ENCODE results near the gene HERC3.

GRCh38 chr4:88728146-88728545 is 135.9 kb downstream of the HERC3 start:
- TF ChIP-seq ZNF8 (CRISPR knock-in tag; IDR thresholded peaks at IDR 0.05) = no peak
- no peak for TF ChIP-seq TOX (CRISPR knock-in tag; IDR thresholded peaks at IDR 0.05; ENCODE audit: borderline replicate concordance)
- no peak for TF ChIP-seq PATZ1 (CRISPR knock-in tag; IDR thresholded peaks at IDR 0.05; ENCODE audit: borderline replicate concordance)
- TF ChIP-seq RARB (CRISPR knock-in tag; IDR thresholded peaks at IDR 0.05) = no peak
- TF ChIP-seq CSRNP3 (CRISPR knock-in tag; IDR thresholded peaks at IDR 0.05) = no peak
- TF ChIP-seq BACH2 (CRISPR knock-in tag; IDR thresholded peaks at IDR 0.05; ENCODE audit: borderline replicate concordance) = no peak
- no peak for TF ChIP-seq ARNTL (CRISPR knock-in tag; IDR thresholded peaks at IDR 0.05; ENCODE audit: borderline replicate concordance, low read depth)
- TF ChIP-seq ZFP3 (CRISPR knock-in tag; IDR thresholded peaks at IDR 0.05) = no peak

Measured in SK-N-SH treated with all-trans-retinoic acid at 6 μM for 48 hours (cell line).